K562 (cell line): ENCODE results near the gene ETDC. TPM values are rescaled to one million over a fixed set of nuclear protein-coding genes. Genes with fewer than 3 reads are reported as not detected.

Experiments used
- ATAC-seq: fragments of 200-7000 bp; cut with Tn5 transposase; 3 replicates; pipeline ENCODE4 v1.9.1; 2020; ENCODE audit warnings: moderate library complexity
- BruUV-seq: library from RNA; stranded (reverse); fragments of 400-500 nt; replicated peaks from 2 replicates; lab custom pipeline; 2021; lab: Mats Ljungman, UMichigan
- CTCF ChIA-PET: fragments of 300-600 bp; formaldehyde crosslinking; extraction: SDS; loops from one replicate; lab custom pipeline; 2021; ENCODE audit warnings: low intra/inter-chr PET ratio; lab: Yijun Ruan, JAX
- POLR2A ChIA-PET: fragments of 300-600, 350-650 bp; sonication (Branson Sonifier 250); formaldehyde crosslinking; extraction: SDS; loops from one replicate; lab custom pipeline; 2021; ENCODE audit warnings: antibody characterized with exemption, inconsistent platforms; lab: Yijun Ruan, JAX
- DNase-seq, 4 experiments: peaks; one replicate each; pipeline versions ENCODE4 v3.0.0 to v3.0.0-alpha.2; 2011 to 2018; ENCODE audit warnings: low spot score in 3 of 4, mixed read lengths in 3 of 4; ENCODE audit errors: extremely low read depth in 1 of 4
- FAIRE-seq: peaks from 2 replicates; lab custom pipeline; 2011; peaks lifted over from hg19 to GRCh38; lab: Jason Lieb, UNC
- H2AFZ ChIP-seq: 2 replicates; pipeline ENCODE4 v1.6.0; 2011; ENCODE audit warnings: low read depth, low read length, control low read depth, inconsistent platforms
- H3K27ac ChIP-seq: fragments of 200-600 bp; 3 replicates; pipeline ENCODE4 v1.8.0; 2011; ENCODE audit warnings: low read depth, mild to moderate bottlenecking, control low read depth, inconsistent platforms, low read length, moderate library complexity, mixed read lengths; ENCODE audit errors: extremely low read depth
- H3K27me3 ChIP-seq, 2 experiments: fragments of 300-600 bp in 1 of 2; 2 replicates in 1 of 2; 3 replicates in 1 of 2; pipeline versions ENCODE4 v1.6.0 to v1.8.0; 2011; ENCODE audit warnings: inconsistent platforms in 2 of 2, low read length in 2 of 2, mild to moderate bottlenecking in 1 of 2, mixed read lengths in 1 of 2, moderate library complexity in 1 of 2; ENCODE audit not compliant: control insufficient read depth in 2 of 2, insufficient read depth in 2 of 2
- H3K36me3 ChIP-seq: fragments of 300-600 bp; 3 replicates; pipeline ENCODE4 v1.8.0; 2011; ENCODE audit warnings: mild to moderate bottlenecking, low read length, inconsistent platforms; ENCODE audit not compliant: control insufficient read depth, insufficient read depth
- H3K4me1 ChIP-seq, 2 experiments: fragments of 200-600 bp in 1 of 2; replicated peaks in 1 of 2; 2 replicates in 1 of 2; 3 replicates in 1 of 2; pipeline versions ENCODE4 v1.5.1 to v1.8.0; 2011; ENCODE audit warnings: inconsistent platforms in 2 of 2, low read length in 2 of 2, mild to moderate bottlenecking in 1 of 2, mixed read lengths in 1 of 2, moderate library complexity in 1 of 2; ENCODE audit not compliant: control insufficient read depth in 2 of 2, insufficient read depth in 2 of 2
- H3K4me2 ChIP-seq: 2 replicates; pipeline ENCODE4 v1.6.1; 2011; ENCODE audit warnings: low read length, control low read depth, inconsistent platforms, mixed read lengths; ENCODE audit not compliant: insufficient read depth
- H3K4me3 ChIP-seq: fragments of 200-600 bp; sonication (generic), shearing (Covaris generic); 2 replicates; pipeline ENCODE4 v1.5.1; 2016; ENCODE audit warnings: control low read depth, inconsistent platforms
- H3K79me2 ChIP-seq: fragments of 200-600 bp; 3 replicates; pipeline ENCODE4 v1.8.0; 2011; ENCODE audit warnings: low read length, inconsistent platforms; ENCODE audit not compliant: control insufficient read depth, insufficient read depth
- H3K9ac ChIP-seq, 2 experiments: 2 replicates each; pipeline versions ENCODE4 v1.6.0 to v1.6.1; 2011; ENCODE audit warnings: low read depth in 2 of 2, low read length in 2 of 2, control low read depth in 1 of 2, inconsistent platforms in 1 of 2, mild to moderate bottlenecking in 1 of 2, mixed read lengths in 1 of 2; ENCODE audit not compliant: insufficient read depth in 1 of 2
- H3K9me1 ChIP-seq: one replicate; pipeline ENCODE4 v1.6.0; 2011; ENCODE audit warnings: inconsistent platforms, mild to moderate bottlenecking, low read length, moderate library complexity; ENCODE audit not compliant: control insufficient read depth, insufficient read depth
- H3K9me3 ChIP-seq: replicated peaks from 2 replicates; pipeline ENCODE4 v1.5.1; 2011; ENCODE audit warnings: low read depth, low read length, inconsistent platforms; ENCODE audit not compliant: control insufficient read depth, insufficient read depth
- H4K20me1 ChIP-seq: replicated peaks from 2 replicates; pipeline ENCODE4 v1.6.1; 2011; ENCODE audit warnings: low read length, inconsistent platforms, mixed read lengths; ENCODE audit not compliant: control insufficient read depth, insufficient read depth
- ATF7 ChIP-seq: fragments of 450-650 bp; IDR thresholded peaks from 2 replicates; pipeline ENCODE4 v1.7.1; 2014; ENCODE audit warnings: mild to moderate bottlenecking, moderate library complexity
- CEBPZ ChIP-seq: fragments of 150-350 bp; IDR thresholded peaks from 2 replicates; pipeline ENCODE4 v1.6.1; 2014; ENCODE audit warnings: low read depth, mild to moderate bottlenecking, low read length, borderline replicate concordance
- CLOCK ChIP-seq: fragments of 250-450 bp; sonication (Bioruptor Pico); IDR thresholded peaks from 2 replicates; pipeline ENCODE4 v1.4.0; 2020; ENCODE audit warnings: mild to moderate bottlenecking, moderate library complexity, borderline replicate concordance
- FOXP4 ChIP-seq: sonication (generic); formaldehyde crosslinking; IDR thresholded peaks from 2 replicates; pipeline ENCODE4 v1.8.0; 2022; ENCODE audit warnings: mild to moderate bottlenecking, missing genetic modification reagents, borderline replicate concordance
- GTF2B ChIP-seq: IDR thresholded peaks from 2 replicates; pipeline ENCODE4 v1.6.1; 2011; ENCODE audit not compliant: insufficient read length; ENCODE audit errors: extremely low read depth
- NR2F6 ChIP-seq: fragments of 450-650 bp; formaldehyde crosslinking; IDR thresholded peaks from 2 replicates; pipeline ENCODE4 v1.4.0; 2020; ENCODE audit warnings: mild to moderate bottlenecking
- RBBP5 ChIP-seq: fragments of 200-600 bp; sonication (generic); IDR thresholded peaks from 2 replicates; pipeline ENCODE4 v1.6.1; 2012; ENCODE audit warnings: borderline replicate concordance, mild to moderate bottlenecking, low read length, control low read depth, inconsistent platforms; ENCODE audit not compliant: insufficient read depth, poor library complexity, severe bottlenecking
- RFX7 ChIP-seq: fragments of 250-450 bp; sonication (Bioruptor Pico); IDR thresholded peaks from 2 replicates; pipeline ENCODE4 v1.5.1; 2021; ENCODE audit warnings: mild to moderate bottlenecking
- TCF15 ChIP-seq: fragments of 250-450 bp; sonication (Bioruptor Pico); IDR thresholded peaks from 2 replicates; pipeline ENCODE4 v1.8.0; 2022; ENCODE audit warnings: moderate library complexity, mild to moderate bottlenecking, inconsistent platforms
- TRIM28 ChIP-seq: fragments of 450-650 bp; IDR thresholded peaks from 2 replicates; pipeline ENCODE4 v1.6.1; 2017
- ZNF175 ChIP-seq: fragments of 200-800 bp; sonication (Bioruptor generic); IDR thresholded peaks from 2 replicates; pipeline ENCODE4 v1.6.1; 2016; ENCODE audit warnings: low read depth, mild to moderate bottlenecking, missing genetic modification characterization, missing compliant biosample characterization
- ZNF436 ChIP-seq: fragments of 250-450, 450-650 bp; sonication (Bioruptor Pico); formaldehyde crosslinking; IDR thresholded peaks from 2 replicates; pipeline ENCODE4 v1.7.0; 2020; ENCODE audit warnings: mild to moderate bottlenecking
- WGBS: fragments of 100-300 bp; shearing (Covaris generic); methylation state at CpG from one replicate; pipeline ENCODE4 v1.1.6; 2016; ENCODE audit warnings: low coverage, mixed read lengths; ENCODE audit not compliant: insufficient coverage; ENCODE audit errors: missing lambda C conversion rate; 5-methylcytosine and 5-hydroxymethylcytosine counted together
- in situ Hi-C: fragments of 300-500 bp; cut with MboI; formaldehyde crosslinking; loops from 4 replicates; pipeline ENCODE4 v1.15.0; 2018; ENCODE audit warnings: inconsistent platforms, mixed read lengths
- intact Hi-C: fragments of 100-400 bp; cut with micrococcal nuclease; formaldehyde crosslinking; loops from 2 replicates; pipeline ENCODE4 v1.14.2; 2022
- polyA plus RNA-seq, 8 experiments: library from polyadenylated mRNA; depleted of rRNA in 4 of 8; stranded (reverse) in 5 of 8; unstranded in 3 of 8; fragments of >200 nt; fragmentation: Nextera tagmentation in 2 of 8; fragmentation: Illumina TruSeq in 1 of 8; extraction: Ambion mirVana in 2 of 8; extraction: Trizol in 1 of 8; gene quantifications; 2 replicates each; pipeline versions ENCODE4 v1.2.1 to v1.2.3, GENCODE V29; 2011 to 2014; ENCODE audit warnings: inconsistent platforms in 1 of 8, missing spikeins in 1 of 8
- total RNA-seq, 7 experiments: library from RNA; depleted of rRNA in 6 of 7; stranded (reverse); fragments of >200 nt in 6 of 7; fragmentation: Illumina TruSeq in 2 of 7; extraction: Trizol in 2 of 7; gene quantifications; 2 replicates each; pipeline versions ENCODE4 v1.2.1 to v1.2.3, GENCODE V29; 2011 to 2021; ENCODE audit warnings: low replicate concordance in 1 of 7

The ETDC gene
- total and polyA plus RNA-seq, 9 of the 15 experiments (the other 6 are each of a cell fraction or from before 2014, with no cell fraction given): not detected

GRCh38 chrX:135324463-135324862, 15.2 kb downstream of the ETDC start:
- in situ Hi-C loops: no loop called here
- H3K27me3 ChIP-seq: no peaks in the 10 kb centered on the region
- BruUV-seq: no TSS peak
- no peaks in the 10 kb centered on the region for H3K79me2 ChIP-seq
- DNase-seq (no peak), FAIRE-seq (no peak), ATAC-seq (no peak)
- no peaks in the 10 kb centered on the region for H3K4me1 ChIP-seq
- H3K4me3 ChIP-seq: no peak overlapping the region
- intact Hi-C loops: no loop called here
- H3K9me1 ChIP-seq: no peaks in the 10 kb centered on the region
- CTCF ChIA-PET: no interaction called here
- no peak for TF ChIP-seq ZNF175
- no peak for TF ChIP-seq RBBP5
- no peak for TF ChIP-seq CEBPZ
- TF ChIP-seq ATF7: no peak
- TF ChIP-seq TRIM28: no peak
- TF ChIP-seq GTF2B: no peak
- TF ChIP-seq ZNF436: no peak
- TF ChIP-seq NR2F6: no peak
- TF ChIP-seq CLOCK (CRISPR knock-in tag): no peak
- no peak for TF ChIP-seq TCF15
- TF ChIP-seq FOXP4: no peak
- no peak for TF ChIP-seq RFX7 (CRISPR knock-in tag)
- no peak overlapping the region for H3K27ac ChIP-seq
- H4K20me1 ChIP-seq: no peaks in the 10 kb centered on the region
- no peaks in the 10 kb centered on the region; the same call in 2 of the 3 replicates for H3K36me3 ChIP-seq
- POLR2A ChIA-PET: no interaction called here
- no peak overlapping the region for H3K9ac ChIP-seq
- WGBS: 61% methylated on average over 5 of the region's 5 CpGs
- no peak overlapping the region for H3K4me2 ChIP-seq
- no peak overlapping the region for H2AFZ ChIP-seq
- no peaks in the 10 kb centered on the region; the same call in 1 of the 2 replicates for H3K9me3 ChIP-seq
